CD4-positive, alpha-beta T cell treated with Interleukin-15 for 4 hours (primary cell): ENCODE measurements around the gene PSMD9.
"Not testable (repeated sequence)": the region's sequence is repeated elsewhere in the genome, so short reads cannot be mapped to it uniquely, and the experiment has no call there.

Experiments used
- DNase-seq: peaks from one replicate; pipeline ENCODE4 v3.0.0-alpha.2; 2020; ENCODE audit warnings: low spot score

PSMD9 gene

DNA sequence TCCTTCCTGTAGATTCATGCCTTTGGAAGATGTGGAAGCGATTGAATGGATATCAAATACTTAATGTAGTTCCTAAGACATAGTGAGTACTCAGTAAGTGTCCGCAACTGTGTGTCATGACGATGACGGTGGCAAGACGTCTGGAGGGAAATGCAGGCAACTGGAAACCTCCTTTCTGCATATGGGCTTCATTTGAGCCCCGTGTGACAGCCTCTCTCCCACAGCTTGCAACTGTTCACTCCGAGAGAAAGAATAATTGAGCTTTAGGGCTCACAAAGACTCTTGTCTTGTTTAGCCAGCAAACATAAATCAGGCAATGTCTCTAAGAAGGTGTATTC lies 36.7 kb downstream of the PSMD9 start:
- no peak for DNase-seq

DNA sequence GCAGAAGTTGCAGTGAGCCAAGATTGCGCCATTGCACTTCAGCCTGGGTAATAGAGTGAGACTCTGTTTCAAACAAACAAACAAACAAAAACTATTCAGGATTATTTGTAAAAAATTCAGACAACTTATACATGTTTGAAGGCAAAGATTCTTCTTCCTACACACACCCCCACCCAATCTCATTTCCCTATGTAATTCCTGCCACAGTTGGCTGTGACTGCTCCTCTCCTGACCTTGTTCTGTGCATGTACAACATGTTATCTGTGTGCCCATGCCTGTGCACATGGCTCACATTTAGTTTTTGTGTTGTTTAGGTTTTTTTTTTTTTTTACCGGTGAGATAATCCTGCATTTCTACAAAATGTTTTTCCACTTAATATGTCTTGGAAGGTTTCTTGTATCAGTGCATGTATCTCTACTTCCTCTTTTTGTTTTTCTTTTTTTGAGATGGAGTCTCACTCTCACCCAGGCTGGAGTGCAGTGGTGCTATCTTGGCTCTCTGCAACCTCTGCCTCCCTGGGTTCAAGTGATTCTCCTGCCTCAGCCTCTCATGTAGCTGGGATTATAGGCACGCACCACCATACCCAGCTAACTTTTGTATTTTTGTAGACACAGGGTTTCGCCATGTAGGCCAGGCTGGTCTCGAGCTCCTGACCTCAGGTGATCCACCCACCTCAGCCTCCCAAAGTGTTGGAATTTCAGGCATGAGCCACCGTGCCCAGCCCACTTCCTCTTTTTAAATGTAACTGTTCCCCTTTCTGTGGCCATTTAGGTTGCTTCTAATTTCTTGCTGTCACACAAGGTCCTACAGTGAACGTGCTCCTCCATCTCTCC lies 38.5 kb downstream of the PSMD9 start:
- no peak for DNase-seq

DNA sequence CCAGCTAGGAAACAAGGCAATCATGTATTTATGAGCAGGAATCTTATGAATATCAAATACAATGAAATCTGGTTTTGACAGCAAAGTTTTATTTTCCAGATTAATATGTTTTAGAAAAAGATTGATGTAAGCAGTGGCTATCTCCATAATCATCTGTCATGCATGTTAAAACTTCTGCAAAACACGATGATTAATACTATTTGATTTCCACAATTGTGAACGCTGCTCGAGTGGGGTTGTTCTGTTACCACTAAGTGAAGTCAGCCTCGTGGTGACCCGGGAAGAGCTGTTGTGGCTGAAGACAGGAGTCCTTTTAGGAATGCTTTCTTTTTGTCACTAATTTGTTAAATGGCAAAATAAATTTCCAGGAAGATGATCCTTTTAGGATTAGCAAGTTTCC lies 39.2 kb downstream of the PSMD9 start:
- DNase-seq: no peak

DNA sequence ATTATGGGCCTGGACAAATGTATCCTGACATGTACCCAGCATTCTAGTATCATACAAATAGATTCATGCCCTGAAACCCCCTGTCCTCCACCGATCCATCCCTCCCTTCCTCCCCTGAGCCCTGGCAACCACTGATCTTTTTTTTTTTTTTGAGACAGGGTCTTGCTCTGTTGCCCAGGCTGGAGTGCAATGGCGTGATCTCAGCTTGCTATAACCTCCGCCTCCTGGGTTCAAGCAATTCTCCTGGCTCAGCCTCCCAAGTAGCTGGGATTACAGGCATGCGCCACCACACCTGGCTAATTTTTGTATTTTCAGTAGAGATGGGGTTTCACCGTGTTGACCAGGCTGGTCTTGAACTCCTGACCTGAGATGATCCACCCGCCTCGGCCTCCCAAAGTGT lies 41.0 kb downstream of the PSMD9 start:
- not testable (repeated sequence) for DNase-seq

DNA sequence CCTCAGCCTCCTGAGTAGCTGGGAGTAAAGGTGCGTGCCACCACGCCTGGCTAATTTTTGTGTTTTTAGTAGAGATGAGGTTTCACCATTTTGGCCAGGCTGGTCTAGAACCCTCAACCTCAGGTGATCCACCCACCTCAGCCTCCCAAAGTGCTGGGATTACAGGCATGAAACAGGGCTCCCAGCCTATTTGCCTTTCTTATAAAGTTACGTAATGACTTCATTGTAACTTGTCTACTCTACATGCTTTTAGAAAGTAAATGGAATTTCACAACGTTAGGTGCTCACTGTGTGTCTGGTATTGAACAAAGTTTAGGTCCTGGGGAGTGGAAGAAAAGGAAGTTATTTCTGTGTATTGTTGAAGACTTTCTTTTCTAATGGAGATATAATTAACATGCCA lies 42.3 kb downstream of the PSMD9 start:
- DNase-seq: no peak

DNA sequence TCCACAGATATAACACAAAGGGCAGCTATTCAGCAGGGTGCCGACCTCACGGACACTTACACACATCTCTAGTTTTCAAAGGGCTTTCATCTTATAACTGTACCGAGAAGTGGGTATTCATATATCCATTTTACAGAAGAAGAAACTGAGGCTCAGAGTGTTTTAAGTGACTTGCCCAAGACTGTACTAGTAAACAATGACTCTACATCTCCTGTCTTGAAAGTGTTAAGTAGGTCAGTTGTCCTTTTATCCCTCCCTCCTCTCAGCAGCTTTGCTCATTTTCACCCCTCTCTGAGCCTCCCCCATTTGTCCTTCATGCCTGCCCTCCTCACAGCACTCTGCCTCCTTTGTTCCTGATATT lies 43.6 kb downstream of the PSMD9 start:
- DNase-seq: no peak

DNA sequence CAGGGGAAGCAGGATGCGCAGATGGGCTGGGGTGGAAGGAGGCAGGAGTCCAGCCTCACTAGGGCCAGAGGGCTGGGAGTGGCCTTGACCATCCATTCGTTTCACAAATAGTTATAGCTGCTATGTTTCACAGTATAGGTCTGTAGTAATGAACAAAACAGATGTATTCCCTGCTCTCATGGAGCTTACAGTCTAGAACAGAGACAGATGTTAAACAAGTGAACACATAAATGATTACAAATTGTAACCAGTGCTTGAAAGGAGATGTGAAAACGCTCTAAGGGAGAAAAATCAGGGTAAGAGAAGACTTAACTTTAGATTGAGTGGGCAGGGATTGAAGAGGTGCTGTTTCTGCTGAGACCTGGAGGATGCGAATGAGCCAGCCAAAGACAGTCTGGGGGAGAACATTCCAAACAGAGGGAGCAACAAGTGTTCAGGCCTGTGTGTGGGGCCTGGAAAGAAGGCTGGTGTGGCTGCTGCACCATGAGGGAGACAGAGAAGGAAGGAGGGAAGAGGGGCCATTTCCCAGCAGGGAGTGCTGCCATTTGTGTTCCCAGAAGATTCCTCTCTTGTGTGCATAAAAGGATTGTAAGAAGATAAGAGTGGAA lies 44.4 kb downstream of the PSMD9 start:
- no peak for DNase-seq

DNA sequence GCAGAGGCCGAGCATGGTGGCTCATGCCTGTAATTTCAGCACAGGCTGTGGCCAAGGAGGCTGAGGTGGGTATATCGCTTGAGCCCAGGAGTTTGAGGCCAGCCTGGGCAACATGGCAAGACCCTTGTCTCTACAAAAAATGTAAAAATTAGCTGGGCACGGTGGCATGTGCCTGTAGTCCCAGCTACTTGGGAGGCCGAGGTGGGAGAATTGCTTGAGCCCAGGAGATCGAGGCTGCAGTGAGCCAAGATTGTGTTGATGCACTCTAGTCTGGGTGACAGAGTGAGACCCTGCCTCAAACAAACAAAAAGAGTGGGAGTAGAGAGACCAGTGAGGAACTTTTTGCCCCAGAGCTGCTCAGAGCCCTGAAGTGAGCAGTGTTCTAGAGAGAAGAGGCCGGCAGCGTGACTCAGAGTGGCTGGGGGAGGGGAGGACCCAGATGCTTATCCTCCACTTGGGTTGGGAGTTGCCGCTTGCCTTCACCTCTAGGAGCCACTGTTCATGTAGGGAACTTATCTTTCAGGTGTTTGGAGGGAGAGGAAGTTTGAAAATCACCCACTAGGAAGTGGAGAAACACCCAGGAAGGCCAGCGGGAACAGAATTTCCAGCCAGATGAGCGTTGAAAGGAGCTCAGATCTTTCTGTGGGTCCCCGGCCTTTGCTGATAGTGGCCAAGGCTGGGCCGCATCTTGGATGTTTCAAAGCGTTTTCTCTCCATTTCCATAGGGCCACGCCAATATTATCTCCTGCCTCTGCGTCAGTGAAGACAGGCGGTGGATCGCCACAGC lies 45.1 kb downstream of the PSMD9 start:
- no peak for DNase-seq

DNA sequence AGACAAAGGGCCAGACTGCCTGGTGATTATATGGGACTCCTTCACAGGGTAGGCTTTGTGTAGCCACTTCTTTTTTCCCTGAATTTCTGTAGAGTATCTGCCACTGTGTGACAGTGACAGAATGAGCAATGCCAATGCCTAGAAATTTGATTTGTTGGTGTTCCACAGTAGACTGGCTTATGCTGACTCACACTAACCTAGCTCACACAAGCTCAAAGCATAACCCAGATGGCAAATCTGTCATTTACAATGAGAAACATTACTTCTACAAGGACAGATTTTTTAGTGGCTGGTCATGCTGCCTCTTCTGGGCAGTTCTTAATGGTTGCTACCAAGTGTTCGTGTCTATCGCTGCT lies 45.7 kb downstream of the PSMD9 start:
- DNase-seq: no peak

DNA sequence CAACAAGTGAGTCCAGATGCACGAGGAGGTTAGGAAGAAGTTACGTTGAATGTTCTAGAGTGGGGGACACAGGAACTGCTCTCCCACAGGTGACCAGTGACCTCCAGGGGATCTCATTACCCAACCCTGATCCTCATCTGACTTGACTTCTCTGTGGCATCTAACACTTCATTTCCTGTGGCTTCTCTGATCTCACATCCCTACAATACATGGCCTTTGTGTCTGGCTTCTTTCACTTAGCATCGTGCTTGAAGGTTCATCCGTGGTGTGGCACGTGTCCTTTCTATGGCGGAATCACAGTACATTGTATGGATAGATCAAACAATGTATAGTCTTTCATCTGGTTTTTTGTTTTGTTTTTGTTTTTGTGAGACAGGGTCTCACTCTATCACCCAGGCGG lies 49.1 kb downstream of the PSMD9 start:
- no peak for DNase-seq

DNA sequence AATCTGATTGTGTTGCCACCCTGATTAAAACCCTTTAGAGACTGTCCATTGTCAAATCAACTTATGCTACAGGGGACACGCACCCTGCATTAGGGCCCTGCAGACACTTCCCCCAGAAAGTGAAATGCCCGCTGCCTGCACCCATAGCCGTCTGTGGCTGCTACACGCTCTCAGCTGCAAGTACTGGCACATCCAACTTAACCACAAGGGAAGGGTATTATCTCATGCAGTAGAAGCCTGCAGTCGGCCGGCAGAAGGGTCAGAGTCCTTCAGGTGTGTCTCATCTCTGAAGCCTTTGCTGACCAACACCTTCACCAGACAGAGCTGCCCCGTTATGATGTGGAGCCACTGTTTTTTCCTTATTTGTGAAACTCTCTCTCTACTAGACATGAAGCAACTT lies 50.6 kb downstream of the PSMD9 start:
- no peak for DNase-seq

DNA sequence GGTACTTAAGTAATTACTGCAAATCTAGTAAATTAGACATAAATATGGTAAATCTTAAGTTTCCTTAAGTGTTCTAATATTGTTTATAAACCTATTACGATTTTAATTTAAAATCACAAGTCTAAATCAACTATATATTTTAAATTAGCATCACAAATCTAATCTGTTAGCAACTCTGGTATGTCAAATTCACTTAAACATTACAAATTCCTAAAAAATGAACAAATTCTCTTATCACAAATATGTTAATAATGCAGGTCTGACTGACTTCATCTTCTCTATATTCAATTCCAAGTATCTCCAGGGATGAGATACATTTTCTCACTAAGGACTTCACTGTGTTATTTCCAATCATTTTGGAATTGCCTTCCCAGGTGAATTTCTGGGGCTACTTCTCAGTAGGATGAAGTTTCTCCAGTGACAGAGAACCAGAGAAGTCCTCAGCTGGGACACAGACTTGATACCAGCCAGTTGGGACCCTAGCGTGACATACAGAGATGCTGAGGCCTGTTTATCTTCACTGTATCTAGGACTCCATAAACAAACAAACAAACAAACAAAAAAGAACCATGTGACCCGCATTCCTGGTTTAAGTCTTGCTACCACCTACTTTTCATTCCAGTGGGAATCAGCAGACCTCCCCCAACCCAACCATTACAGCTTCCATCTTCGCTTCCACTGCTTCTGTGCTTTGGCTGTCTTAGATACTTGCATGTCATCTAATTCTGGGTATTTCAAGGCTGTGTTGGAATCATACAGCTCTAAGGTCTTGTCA lies 51.6 kb downstream of the PSMD9 start:
- no peak for DNase-seq

DNA sequence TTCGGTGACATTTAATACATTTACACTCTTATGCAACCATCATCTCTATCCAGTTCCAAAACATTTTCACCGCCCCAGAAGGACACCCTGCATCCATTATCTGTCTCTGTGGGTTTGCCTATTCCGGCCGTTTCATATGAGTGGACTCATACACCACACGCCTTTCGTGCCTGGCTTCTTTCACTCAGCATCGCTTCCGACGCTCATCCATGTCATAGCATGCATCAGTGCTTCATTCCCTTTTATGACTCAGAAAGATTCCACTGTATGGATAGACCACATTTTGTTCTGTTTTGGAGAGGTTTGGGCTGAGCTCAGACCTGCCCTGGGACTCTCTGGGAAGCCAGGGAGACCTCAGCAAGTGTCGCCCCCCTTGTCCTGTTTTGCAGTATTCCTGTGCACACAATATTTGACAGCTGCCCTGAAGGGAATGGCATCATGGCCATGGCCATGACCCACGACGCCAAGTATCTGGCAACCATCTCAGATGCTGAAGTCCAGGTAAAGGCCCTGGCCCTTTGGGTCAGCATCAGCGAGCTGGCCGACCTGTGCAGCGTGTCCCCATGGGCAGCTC lies 53.6 kb downstream of the PSMD9 start:
- DNase-seq: no peak

DNA sequence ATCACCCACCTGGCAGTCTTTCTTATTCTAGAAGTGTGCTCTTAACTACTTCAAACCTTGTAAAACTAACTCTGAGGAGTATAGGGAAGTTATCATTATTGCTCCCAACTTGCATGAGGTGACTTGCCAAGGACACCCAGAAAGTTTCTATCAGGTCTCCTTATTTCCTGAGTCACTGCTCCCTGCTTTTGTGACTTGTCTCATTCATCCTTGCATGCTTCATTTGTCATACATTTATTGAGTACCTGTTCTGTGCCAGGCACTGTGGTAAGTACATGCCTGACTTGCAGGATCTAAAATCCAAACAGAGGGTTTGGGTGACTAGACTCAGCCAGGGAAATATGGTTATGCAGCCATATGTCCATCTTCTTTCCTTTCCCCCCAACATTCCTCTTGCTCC lies 55.3 kb downstream of the PSMD9 start:
- no peak for DNase-seq

DNA sequence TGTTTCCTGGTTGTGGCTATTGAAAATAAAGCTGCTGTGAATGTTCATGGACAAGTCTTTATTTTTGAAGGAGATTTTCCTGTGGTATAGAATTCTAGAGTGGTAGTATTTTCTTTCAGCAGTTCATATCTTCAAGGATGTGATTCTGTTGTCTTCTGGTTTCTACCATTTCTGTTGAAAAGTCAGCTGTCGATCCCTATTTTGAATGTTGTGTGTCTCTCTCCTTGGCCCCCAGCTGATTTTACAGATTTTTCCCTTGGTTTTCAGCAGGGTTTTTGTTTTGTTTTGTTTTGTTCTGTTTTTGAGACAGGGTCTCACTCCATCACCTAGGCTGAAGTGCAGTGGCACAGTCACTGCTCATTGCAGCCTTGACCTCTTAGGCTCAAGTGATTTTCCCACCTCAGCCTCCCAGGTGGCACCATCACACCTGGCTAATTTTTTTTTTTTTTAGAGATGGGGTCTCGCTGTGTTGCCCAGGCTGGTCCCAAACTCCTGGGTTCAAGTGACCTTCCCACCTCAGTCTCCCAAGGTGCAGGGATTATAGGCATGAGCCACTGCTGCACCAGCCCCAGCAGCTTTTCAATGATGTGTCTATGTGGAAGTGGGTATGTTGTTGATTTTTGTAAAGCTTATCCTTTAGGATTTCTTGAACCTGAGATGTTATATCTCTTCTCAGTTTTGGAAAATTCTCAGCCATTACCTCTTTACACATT lies 57.9 kb downstream of the PSMD9 start:
- no peak for DNase-seq

DNA sequence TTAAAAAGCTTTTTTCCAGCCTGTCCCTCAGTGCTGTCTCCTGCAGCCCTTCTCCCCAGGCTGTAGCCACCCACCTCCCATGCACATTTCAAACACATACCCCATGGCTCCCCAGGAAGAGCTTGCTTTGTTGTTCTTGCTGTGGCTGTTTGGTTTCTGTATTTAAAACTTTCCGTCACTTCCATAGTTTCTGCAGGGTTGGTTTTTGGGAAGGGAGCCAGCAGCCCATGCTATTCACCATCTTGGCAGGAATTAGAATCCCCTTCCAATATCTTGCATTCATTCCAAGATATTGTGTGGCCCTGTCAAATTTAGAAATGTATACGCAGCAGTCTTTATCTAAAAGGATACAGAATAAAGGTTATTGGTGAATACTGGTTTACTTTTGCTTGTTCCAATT lies 59.4 kb downstream of the PSMD9 start:
- DNase-seq: no peak

DNA sequence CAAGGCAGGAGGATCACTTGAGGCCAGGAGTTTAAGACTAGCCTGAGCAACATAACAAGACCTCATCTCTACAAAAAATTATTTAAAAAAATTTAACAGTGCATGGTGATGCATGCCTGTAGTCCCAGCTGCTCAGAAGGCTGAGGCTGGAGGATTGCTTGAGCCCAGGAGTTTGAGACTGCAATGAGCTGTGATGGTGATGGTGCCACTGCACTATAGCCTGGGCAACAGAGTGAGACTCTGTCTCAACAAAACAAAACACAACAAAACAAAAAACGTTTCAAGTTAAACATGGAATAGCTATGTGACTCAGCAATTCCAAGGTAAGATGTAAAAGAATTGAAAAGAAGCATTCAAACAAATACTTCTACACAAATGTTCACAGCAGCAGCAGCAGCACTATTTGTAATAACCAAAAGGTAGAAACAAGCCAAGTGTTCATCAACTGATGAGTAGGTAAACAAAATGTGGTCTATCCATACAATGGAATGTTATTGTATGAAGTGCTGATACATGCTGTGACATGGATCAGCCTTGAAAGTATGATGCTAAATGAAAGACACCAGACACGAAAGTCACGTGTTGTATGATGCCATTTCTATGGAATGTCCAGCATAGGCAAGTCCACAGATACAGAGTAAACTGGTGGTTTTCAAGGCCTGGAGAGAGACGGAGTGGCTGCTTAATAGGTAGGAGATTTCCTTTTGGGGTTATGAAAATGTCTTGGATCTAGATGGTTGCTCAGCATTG lies 61.2 kb downstream of the PSMD9 start:
- DNase-seq: no peak

DNA sequence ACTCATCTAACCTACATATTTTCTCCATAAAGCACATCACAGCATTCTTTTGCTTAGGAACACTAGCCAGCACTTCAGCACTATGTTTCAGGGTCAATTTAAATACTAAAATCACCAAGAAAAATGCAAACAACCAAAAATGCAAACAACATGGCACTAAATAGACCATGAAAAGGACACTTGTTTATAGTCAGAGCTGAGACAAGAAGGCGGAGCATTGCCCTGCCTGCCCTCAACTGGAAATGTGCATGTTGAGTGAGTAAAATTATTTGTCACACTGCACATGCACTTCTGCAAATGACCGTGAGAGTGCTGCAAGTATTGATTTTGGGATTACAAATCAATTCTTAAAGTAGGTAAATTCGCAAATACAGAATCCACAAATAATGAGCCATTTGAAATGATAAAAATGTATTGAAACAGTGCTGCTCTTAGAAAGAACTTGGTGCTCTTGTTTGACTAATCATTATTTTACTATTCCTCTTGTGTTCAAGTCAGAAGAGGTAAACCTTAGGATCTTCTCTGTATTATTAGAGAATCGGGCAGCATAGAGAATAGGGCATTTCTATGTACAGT lies 64.6 kb downstream of the PSMD9 start:
- DNase-seq: no peak

DNA sequence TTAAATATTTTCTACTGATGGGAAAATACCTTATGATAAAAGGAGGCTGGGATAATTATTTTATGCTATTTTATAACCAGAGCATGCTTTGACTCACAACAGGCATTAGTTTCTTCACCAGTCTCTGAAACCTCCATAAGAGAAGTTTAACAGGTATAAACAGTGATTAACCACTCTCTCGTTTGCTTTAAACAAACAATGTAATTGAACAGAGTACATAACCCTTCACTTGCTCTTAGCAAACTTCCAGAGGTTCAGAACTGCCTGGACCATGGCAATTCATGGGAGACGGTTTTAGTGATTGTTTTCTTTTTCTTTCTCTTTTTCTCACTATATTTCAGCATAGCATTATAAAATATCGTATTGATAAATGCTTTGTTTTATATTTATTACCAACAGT lies 65.1 kb downstream of the PSMD9 start:
- no peak for DNase-seq
